ENCODE measurements around the gene PLCD3. TPM values are rescaled to one million over a fixed set of nuclear protein-coding genes. Genes with fewer than 3 reads are reported as not detected.
A peak's percentile ranks its signal among the peaks of the same experiment; 100 is the strongest.

The PLCD3 gene
- total RNA-seq, 1 experiment from 2014 or later, result 88.5 TPM

GRCh38 chr17:45086865-45087503, 45.3 kb downstream of the PLCD3 start:
- DNase-seq, result no peak
- intact Hi-C loops (cut with micrococcal nuclease; ENCODE audit: unreplicated experiment), result no loop called here
- BruUV-seq (replicated peaks), result TSS peak; percentile 14
- Mint-ChIP-seq H3K36me3 (ENCODE audit: insufficient read depth, unreplicated experiment) (peaks cover 84% of the 10 kb centered on the region), H3K4me1 (ENCODE audit: low read depth, unreplicated experiment) (no peaks in the 10 kb centered on the region), H3K27me3 (ENCODE audit: insufficient read depth, unreplicated experiment) (no peaks in the 10 kb centered on the region), H3K9me3 (ENCODE audit: unreplicated experiment) (no peaks in the 10 kb centered on the region), H3K27ac (ENCODE audit: unreplicated experiment) (no peak overlapping the region), H3K4me3 (ENCODE audit: unreplicated experiment) (no peak overlapping the region)
- H3K4me3 ChIP-seq (ENCODE audit: low read depth, low read length), result no peak overlapping the region
- no peaks in the 10 kb centered on the region for H3K27me3 ChIP-seq (replicated peaks; ENCODE audit: control insufficient read depth, insufficient read depth, low read length)
- H3K4me1 ChIP-seq, result no peaks in the 10 kb centered on the region
- ChIA-PET CTCF (interaction anchor here (0.7 to 1.3 kb wide), 2 partner anchors 48 to 134 kb away, joined by 3 to 4 read pairs; partner anchors contain the start of gene ACBD4), POLR2A (no interaction called here)
- H3K36me3 ChIP-seq (ENCODE audit: control insufficient read depth, insufficient read depth, low read length), result peaks cover 6% of the 10 kb centered on the region
- no peak for TF ChIP-seq CTCF (IDR thresholded peaks at IDR 0.05; ENCODE audit: insufficient read depth in 1 of 2, low read depth in 1 of 2, low read length in 1 of 2, severe bottlenecking in 1 of 2, unreplicated experiment in 1 of 2)
- H3K9me3 ChIP-seq, result no peaks in the 10 kb centered on the region

GRCh38 chr17:45086391-45086790, 45.9 kb downstream of the PLCD3 start:
- H3K4me3 Mint-ChIP-seq (ENCODE audit: unreplicated experiment), result no peak overlapping the region
- no peaks in the 10 kb centered on the region for H3K27me3 Mint-ChIP-seq (ENCODE audit: insufficient read depth, unreplicated experiment)
- H3K27ac Mint-ChIP-seq (ENCODE audit: unreplicated experiment), result no peak overlapping the region
- Histone ChIP-seq H3K36me3 (ENCODE audit: control insufficient read depth, insufficient read depth, low read length) (peaks cover 9% of the 10 kb centered on the region), H3K4me3 (ENCODE audit: low read depth, low read length) (no peak overlapping the region), H3K4me1 (no peaks in the 10 kb centered on the region), H3K9me3 (no peaks in the 10 kb centered on the region), H3K27me3 (replicated peaks; ENCODE audit: control insufficient read depth, insufficient read depth, low read length) (no peaks in the 10 kb centered on the region)
- intact Hi-C loops (cut with micrococcal nuclease; ENCODE audit: unreplicated experiment), result no loop called here
- no TSS peak for BruUV-seq (replicated peaks)
- no peaks in the 10 kb centered on the region for H3K4me1 Mint-ChIP-seq (ENCODE audit: low read depth, unreplicated experiment)
- H3K36me3 Mint-ChIP-seq (ENCODE audit: insufficient read depth, unreplicated experiment), result peaks cover 84% of the 10 kb centered on the region
- DNase-seq, result no peak
- no peak for TF ChIP-seq CTCF (IDR thresholded peaks at IDR 0.05; ENCODE audit: insufficient read depth in 1 of 2, low read depth in 1 of 2, low read length in 1 of 2, severe bottlenecking in 1 of 2, unreplicated experiment in 1 of 2)
- no peaks in the 10 kb centered on the region for H3K9me3 Mint-ChIP-seq (ENCODE audit: unreplicated experiment)
- ChIA-PET CTCF (interaction anchor here (0.7 kb wide), 1 partner anchor 49 kb away, joined by 5 read pairs; the partner anchor contains the start of gene ACBD4), POLR2A (no interaction called here)

GRCh38 chr17:45081047-45081703, 51.1 kb downstream of the PLCD3 start:
- TF ChIP-seq CTCF (IDR thresholded peaks at IDR 0.05; ENCODE audit: insufficient read depth in 1 of 2, low read depth in 1 of 2, low read length in 1 of 2, severe bottlenecking in 1 of 2, unreplicated experiment in 1 of 2), result no peak
- peaks cover 68% of the 10 kb centered on the region for H3K36me3 Mint-ChIP-seq (ENCODE audit: insufficient read depth, unreplicated experiment)
- H3K27ac Mint-ChIP-seq (ENCODE audit: unreplicated experiment), result no peak overlapping the region
- intact Hi-C loops (cut with micrococcal nuclease; ENCODE audit: unreplicated experiment), result no loop called here
- no peaks in the 10 kb centered on the region for H3K27me3 Mint-ChIP-seq (ENCODE audit: insufficient read depth, unreplicated experiment)
- DNase-seq, result no peak
- H3K4me3 Mint-ChIP-seq (ENCODE audit: unreplicated experiment), result no peak overlapping the region
- POLR2A ChIA-PET, result no interaction called here
- Histone ChIP-seq H3K27me3 (replicated peaks; ENCODE audit: control insufficient read depth, insufficient read depth, low read length) (no peaks in the 10 kb centered on the region), H3K4me1 (no peaks in the 10 kb centered on the region), H3K9me3 (no peaks in the 10 kb centered on the region), H3K36me3 (ENCODE audit: control insufficient read depth, insufficient read depth, low read length) (peaks cover 6% of the 10 kb centered on the region), H3K4me3 (ENCODE audit: low read depth, low read length) (no peak overlapping the region)
- no peaks in the 10 kb centered on the region for H3K9me3 Mint-ChIP-seq (ENCODE audit: unreplicated experiment)
- CTCF ChIA-PET, result no interaction called here
- H3K4me1 Mint-ChIP-seq (ENCODE audit: low read depth, unreplicated experiment), result no peaks in the 10 kb centered on the region
- no TSS peak for BruUV-seq (replicated peaks)
